ENCODE data around the gene ZBTB45. TPM values are rescaled to one million over a fixed set of nuclear protein-coding genes. Genes with fewer than 3 reads are reported as not detected.

ZBTB45 gene
- total RNA-seq, 4 donors from 2014 or later = 0.88 to 17.8 (median 3.8) TPM

- Histone ChIP-seq H3K27ac (no peak overlapping the region), H3K27me3 (no peaks in the 10 kb centered on the region), H3K4me3 (no peak overlapping the region), H3K4me1 (no peaks in the 10 kb centered on the region), H3K36me3 (no peaks in the 10 kb centered on the region), H3K9me3 (no peaks in the 10 kb centered on the region)
- no peak for TF ChIP-seq POLR2A (IDR thresholded peaks at IDR 0.05)
- no peak for TF ChIP-seq CTCF (IDR thresholded peaks at IDR 0.05)
- intact Hi-C loops (cut with DNase I; ENCODE audit: low total_unique reads) = no loop called here
- no peak for DNase-seq
Observed at GRCh38 chr19:58483776-58484175, 35.8 kb downstream of the ZBTB45 start.

- H3K36me3 ChIP-seq = no peaks in the 10 kb centered on the region
- no peaks in the 10 kb centered on the region for H3K27me3 ChIP-seq
- no peak overlapping the region for H3K4me3 ChIP-seq
- TF ChIP-seq POLR2A (IDR thresholded peaks at IDR 0.05) (no peak), CTCF (IDR thresholded peaks at IDR 0.05) (no peak)
- no peaks in the 10 kb centered on the region for H3K9me3 ChIP-seq
- intact Hi-C loops (cut with DNase I; ENCODE audit: low total_unique reads) = no loop called here
- DNase-seq = no peak
- H3K27ac ChIP-seq = no peak overlapping the region
- no peaks in the 10 kb centered on the region for H3K4me1 ChIP-seq
Observed at GRCh38 chr19:58482372-58482771, 37.2 kb downstream of the ZBTB45 start.

- H3K27ac ChIP-seq = no peak overlapping the region
- H3K4me1 ChIP-seq = peaks cover 0 to 5% of the 10 kb centered on the region in 2 donors
- intact Hi-C loops (cut with DNase I; ENCODE audit: low total_unique reads) = no loop called here
- no peaks in the 10 kb centered on the region for H3K9me3 ChIP-seq
- TF ChIP-seq CTCF (IDR thresholded peaks at IDR 0.05) = no peak
- no peak for TF ChIP-seq POLR2A (IDR thresholded peaks at IDR 0.05)
- no peaks in the 10 kb centered on the region for H3K27me3 ChIP-seq
- DNase-seq = no peak
- H3K4me3 ChIP-seq = no peak overlapping the region
- no peaks in the 10 kb centered on the region for H3K36me3 ChIP-seq
Observed at GRCh38 chr19:58480831-58481230, 38.8 kb downstream of the ZBTB45 start.

GRCh38 chr19:58480481-58480830, 39.2 kb downstream of the ZBTB45 start:
- no peak for DNase-seq
- H3K4me3 ChIP-seq = no peak overlapping the region
- no peaks in the 10 kb centered on the region for H3K36me3 ChIP-seq
- TF ChIP-seq CTCF (IDR thresholded peaks at IDR 0.05) = no peak
- no peak for TF ChIP-seq POLR2A (IDR thresholded peaks at IDR 0.05)
- peaks cover 0 to 5% of the 10 kb centered on the region in 2 donors for H3K4me1 ChIP-seq
- no peaks in the 10 kb centered on the region for H3K9me3 ChIP-seq
- intact Hi-C loops (cut with DNase I; ENCODE audit: low total_unique reads) = no loop called here
- no peaks in the 10 kb centered on the region for H3K27me3 ChIP-seq
- H3K27ac ChIP-seq = no peak overlapping the region

GRCh38 chr19:58479736-58480480, 39.7 kb downstream of the ZBTB45 start:
- intact Hi-C loops (cut with DNase I; ENCODE audit: low total_unique reads) = no loop called here
- TF ChIP-seq POLR2A (IDR thresholded peaks at IDR 0.05) (no peak), CTCF (IDR thresholded peaks at IDR 0.05) (no peak)
- no peaks in the 10 kb centered on the region for H3K36me3 ChIP-seq
- no peak for DNase-seq
- no peak overlapping the region for H3K4me3 ChIP-seq
- no peak overlapping the region for H3K27ac ChIP-seq
- H3K9me3 ChIP-seq = no peaks in the 10 kb centered on the region
- H3K27me3 ChIP-seq = no peaks in the 10 kb centered on the region
- peaks cover 0 to 5% of the 10 kb centered on the region in 2 donors for H3K4me1 ChIP-seq

Measured in uterus (tissue), 4 donors.